HepG2 (cell line): Measurements from ENCODE around the gene CCNB1IP1.

Source experiments
- ATF1 ChIP-seq: IDR thresholded peaks from 2 replicates; pipeline ENCODE4 v1.6.1; 2016; ENCODE audit warnings: mild to moderate bottlenecking, control low read depth
- NR2C2 ChIP-seq: sonication (generic); formaldehyde crosslinking; IDR thresholded peaks from 2 replicates; pipeline ENCODE4 v1.4.0; 2020; ENCODE audit warnings: missing genetic modification reagents, mild to moderate bottlenecking, moderate library complexity, borderline replicate concordance
- PCBP1 ChIP-seq: fragments of 200-400 bp; formaldehyde crosslinking; IDR thresholded peaks from 2 replicates; pipeline ENCODE4 v1.6.1; 2017; ENCODE audit warnings: mild to moderate bottlenecking, low read depth, low read length, borderline replicate concordance
- POLR2A ChIP-seq, 2 experiments: IDR thresholded peaks; 2 replicates each; pipeline ENCODE4 v1.6.1; 2011; ENCODE audit warnings: low read depth in 2 of 2, low read length in 2 of 2, mild to moderate bottlenecking in 1 of 2, moderate library complexity in 1 of 2; ENCODE audit not compliant: insufficient read depth in 1 of 2
- RBM39 ChIP-seq: fragments of 200-400 bp; formaldehyde crosslinking; IDR thresholded peaks from one replicate; pipeline ENCODE4 v1.6.1; 2018; ENCODE audit warnings: antibody characterized with exemption, mild to moderate bottlenecking, low read depth, low read length; ENCODE audit not compliant: poor library complexity, severe bottlenecking
- YY1 ChIP-seq: IDR thresholded peaks from 2 replicates; pipeline ENCODE4 v1.6.1; 2011; ENCODE audit warnings: low read length, low read depth, moderate library complexity, mild to moderate bottlenecking; ENCODE audit not compliant: insufficient read depth, insufficient replicate concordance
- ZIK1 ChIP-seq: sonication (generic); formaldehyde crosslinking; IDR thresholded peaks from 2 replicates; pipeline ENCODE4 v1.5.0; 2020; ENCODE audit warnings: mild to moderate bottlenecking, low read depth, missing genetic modification reagents, borderline replicate concordance
- ZNF382 ChIP-seq: sonication (generic); formaldehyde crosslinking; IDR thresholded peaks from 2 replicates; pipeline ENCODE4 v1.5.0; 2020; ENCODE audit warnings: missing genetic modification reagents, mild to moderate bottlenecking, borderline replicate concordance
- ZNF550 ChIP-seq: sonication (generic); formaldehyde crosslinking; IDR thresholded peaks from 2 replicates; pipeline ENCODE4 v1.4.0; 2020; ENCODE audit warnings: mild to moderate bottlenecking, missing genetic modification reagents, borderline replicate concordance
- TF ChIP-seq, protein P1 (sequence below): sonication (generic); formaldehyde crosslinking; IDR thresholded peaks from 2 replicates; pipeline ENCODE4 v1.4.0; 2020; ENCODE audit warnings: mild to moderate bottlenecking, missing genetic modification reagents

DNA sequence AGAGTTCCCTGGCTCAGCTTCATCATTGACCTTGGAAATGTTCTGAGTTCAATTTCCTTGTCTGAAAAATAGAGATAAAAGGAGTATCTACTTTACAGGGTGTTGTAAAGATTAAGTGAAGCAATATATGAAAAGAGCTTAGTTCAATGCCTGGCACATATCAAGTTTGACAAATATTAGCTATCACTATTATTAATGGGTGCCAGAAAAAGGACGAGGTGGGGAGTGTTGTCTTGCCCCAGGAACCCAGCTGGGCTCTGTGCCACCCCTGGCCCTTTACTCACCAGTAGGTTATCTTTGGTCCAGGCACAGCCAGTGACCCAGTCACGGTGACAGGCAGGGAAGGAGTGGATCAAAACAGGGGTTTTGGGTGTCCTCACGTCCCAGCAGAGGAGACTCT is 42.4 kb upstream of the CCNB1IP1 start:
- no peak for TF ChIP-seq NR2C2
- TF ChIP-seq ZIK1 (CRISPR knock-in tag), result no peak
- TF ChIP-seq ATF1 (CRISPR knock-in tag), result no peak
- TF ChIP-seq, protein P1, sequence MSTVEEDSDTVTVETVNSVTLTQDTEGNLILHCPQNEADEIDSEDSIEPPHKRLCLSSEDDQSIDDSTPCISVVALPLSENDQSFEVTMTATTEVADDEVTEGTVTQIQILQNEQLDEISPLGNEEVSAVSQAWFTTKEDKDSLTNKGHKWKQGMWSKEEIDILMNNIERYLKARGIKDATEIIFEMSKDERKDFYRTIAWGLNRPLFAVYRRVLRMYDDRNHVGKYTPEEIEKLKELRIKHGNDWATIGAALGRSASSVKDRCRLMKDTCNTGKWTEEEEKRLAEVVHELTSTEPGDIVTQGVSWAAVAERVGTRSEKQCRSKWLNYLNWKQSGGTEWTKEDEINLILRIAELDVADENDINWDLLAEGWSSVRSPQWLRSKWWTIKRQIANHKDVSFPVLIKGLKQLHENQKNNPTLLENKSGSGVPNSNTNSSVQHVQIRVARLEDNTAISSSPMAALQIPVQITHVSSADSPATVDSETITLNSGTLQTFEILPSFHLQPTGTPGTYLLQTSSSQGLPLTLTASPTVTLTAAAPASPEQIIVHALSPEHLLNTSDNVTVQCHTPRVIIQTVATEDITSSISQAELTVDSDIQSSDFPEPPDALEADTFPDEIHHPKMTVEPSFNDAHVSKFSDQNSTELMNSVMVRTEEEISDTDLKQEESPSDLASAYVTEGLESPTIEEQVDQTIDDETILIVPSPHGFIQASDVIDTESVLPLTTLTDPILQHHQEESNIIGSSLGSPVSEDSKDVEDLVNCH (CRISPR knock-in tag), result no peak
- TF ChIP-seq POLR2A (IDR thresholded peaks at IDR 0.05; ENCODE audit: insufficient read depth in 1 of 2, low read depth in 2 of 2, low read length in 2 of 2), result no peak
- TF ChIP-seq RBM39, result no peak
- TF ChIP-seq YY1, result no peak
- TF ChIP-seq ZNF382 (CRISPR knock-in tag), result no peak
- TF ChIP-seq ZNF550 (CRISPR knock-in tag), result no peak
- no peak for TF ChIP-seq PCBP1
